Stimulated activated CD4-positive, alpha-beta T cell treated with anti-CD3 and anti-CD28 coated beads, Interleukin-2, amount 100 ng/mL, for 48 hours (primary cell): ENCODE results near the gene SLC6A6.
"Not testable (repeated sequence)": the region's sequence is repeated elsewhere in the genome, so short reads cannot be mapped to it uniquely, and the experiment has no call there.

Source experiments
- DNase-seq, 2 donors: peaks; one replicate each; pipeline ENCODE4 v3.0.0-alpha.2; 2020

The SLC6A6 gene

DNA sequence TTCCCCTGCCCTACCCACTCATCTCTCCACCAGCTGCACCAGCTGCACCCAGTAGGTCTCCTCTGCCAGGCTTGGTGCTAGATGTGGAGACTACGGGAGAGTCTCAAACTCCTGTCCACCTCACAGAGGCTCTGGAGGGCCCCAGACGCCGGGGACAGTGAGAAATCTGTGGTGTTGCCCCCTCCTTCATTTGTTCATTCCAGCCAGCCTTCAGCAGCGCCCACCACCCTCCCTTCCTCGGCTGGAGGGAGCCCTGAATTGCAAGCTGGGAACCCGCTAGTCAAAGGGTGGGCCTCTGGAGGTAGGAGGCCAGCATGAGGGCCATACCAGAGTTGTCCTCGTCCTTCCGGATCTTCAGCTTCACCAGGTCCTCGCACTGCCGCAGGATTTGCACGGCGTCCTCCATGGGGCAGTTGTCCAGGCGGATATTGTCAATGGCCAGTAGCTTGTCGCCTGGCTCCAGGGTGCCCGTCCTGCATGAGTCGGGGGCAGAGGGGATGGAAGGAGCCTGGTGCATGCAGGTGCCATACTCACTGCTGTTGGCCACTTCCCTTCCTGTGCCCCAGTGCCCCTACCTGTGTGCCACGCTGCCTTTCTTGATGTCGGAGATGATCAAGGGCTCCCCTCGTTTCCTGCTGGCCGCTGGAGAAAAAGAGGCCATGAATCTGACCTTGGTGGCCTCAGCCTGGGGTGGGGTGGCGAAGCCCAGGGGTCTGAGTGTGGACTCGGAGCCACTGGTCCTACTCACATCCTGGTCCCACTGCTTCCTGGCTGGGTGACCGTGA lies 108.6 kb downstream of the SLC6A6 start:
- no peak for DNase-seq

DNA sequence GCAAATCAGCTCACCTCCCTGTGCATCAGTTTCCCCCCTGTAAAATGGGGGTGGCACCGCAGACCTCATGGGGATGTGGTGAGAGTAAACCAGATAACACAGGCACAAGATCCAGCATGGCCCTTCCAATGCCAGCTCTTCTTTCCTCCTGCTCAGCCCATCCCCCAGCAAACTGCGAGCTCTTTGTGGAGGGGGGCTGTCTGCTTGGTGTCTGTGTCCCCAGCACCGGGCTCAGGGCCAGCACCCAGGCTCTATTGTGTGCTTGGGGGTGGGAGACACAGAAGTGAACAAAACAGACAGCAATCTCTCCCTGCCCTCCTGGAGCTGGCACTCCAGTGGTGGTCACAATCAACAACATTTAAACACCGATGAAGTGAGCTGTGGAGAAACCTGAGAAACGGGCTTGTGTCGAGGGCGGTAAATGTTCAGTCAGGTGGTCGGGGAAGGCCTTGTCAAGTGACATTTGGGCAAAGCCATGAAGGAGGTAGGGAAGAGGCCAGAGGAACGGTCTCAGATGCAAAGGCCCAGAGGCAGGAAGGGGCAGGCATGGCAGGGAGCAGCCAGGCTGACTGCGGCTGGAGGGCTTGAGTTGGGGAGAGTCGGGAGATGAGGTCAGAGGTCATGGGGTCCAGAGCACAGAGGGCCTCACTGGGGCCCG lies 109.3 kb downstream of the SLC6A6 start:
- no peak for DNase-seq

DNA sequence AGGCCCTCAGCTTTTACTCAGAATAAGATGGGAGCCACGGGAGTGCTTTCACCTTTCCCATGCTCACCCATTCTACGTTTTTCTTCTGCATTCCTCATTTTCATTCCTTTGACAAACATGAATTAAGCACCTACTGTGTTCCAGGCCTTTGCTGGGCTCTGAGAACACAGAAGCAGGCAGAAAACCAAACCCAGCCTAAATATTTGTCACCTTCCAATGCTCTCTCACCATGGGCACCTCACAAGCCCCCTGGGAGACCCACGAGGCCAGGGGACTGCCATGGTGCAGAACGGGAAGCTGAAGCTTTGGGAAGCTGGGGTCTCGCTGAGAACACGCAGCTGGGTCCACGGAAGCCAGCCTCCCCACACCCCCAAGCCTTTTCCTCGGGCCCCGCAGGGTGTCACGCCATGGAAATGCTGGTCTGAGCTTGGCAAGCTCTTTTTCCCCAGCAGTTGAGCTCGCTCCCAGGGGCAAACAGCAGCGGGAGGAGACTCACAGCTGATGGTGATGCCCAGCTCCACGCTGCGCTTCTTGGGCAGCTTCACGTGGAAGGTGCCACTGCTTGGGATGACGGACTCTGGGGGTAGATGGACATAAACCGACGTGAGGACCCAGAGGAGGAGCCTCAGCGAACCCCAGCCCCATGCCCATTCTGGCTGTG lies 110.0 kb downstream of the SLC6A6 start:
- no peak for DNase-seq

DNA sequence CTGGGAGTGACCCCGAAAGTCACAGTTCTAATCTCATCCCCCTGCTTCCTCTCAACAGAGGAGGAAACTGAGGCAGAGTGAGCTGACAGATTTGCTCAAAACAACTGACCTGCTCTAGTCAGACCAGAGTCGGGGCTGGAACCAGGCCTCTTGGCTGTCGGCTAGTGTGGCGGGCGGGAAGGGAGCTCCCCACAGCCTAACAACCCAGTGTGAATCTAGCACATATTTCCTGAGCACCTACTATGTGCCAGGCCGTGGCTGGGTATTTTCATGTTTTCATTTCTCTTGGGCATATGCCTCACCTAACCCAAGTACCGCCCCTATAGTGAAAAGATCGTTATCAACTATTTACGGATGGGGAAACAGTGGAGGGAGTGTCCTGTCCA lies 110.5 kb downstream of the SLC6A6 start:
- DNase-seq, result no peak

DNA sequence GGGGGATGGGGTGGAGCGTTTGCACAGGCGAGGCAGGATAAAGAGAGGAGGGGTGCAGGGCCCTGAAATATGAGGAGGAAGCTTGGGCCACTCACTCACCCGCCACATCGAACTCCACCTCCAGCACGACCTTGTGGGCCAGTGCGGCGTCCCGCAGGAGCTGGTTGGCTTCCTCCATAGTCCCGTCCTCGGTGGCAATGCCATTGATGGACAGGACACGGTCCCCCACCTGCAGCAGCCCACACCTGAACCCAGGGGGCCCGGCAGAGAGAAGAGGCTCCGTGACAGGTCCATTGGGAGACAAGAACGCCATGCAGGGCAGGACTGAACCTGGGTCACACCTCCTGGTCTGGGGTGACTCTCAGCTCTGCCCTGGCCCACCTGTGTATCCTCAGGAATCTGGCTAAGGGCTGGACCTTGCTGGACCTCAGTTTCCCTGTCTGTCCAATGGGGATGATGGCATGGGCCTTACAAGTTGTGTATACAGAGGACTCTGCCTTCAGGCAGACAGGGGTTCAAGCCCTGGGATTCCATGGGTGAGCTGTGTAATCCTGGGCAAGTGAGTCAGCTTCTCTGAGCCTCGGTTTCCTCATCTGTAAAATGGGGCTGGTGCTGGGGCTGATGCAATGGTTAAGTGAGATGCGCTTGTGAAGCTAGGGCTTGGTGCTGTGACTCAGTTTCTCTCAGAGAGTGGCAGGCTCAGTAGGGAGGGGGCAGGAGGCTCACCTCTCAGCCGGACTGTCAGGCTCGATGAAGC lies 111.3 kb downstream of the SLC6A6 start:
- DNase-seq, result no peak

DNA sequence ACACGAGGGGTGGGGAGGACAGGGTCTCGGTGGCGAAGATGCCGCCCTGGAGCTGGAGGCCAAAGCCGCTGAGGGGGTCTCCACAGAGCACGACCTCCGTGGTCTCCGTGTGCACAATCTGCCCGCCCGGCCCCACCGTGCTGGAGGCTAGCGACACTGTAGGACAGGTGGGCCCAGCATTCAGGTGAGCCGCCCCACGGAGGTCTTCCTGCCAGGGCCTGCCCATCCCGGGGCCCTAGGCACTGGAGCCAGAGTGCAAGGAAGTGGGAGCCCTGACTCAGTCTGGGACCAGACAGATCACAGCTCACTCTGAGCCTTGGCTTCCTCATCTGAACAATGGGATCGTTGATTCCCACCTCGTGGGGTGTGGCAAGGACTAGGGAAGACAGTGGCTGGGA lies 111.9 kb downstream of the SLC6A6 start:
- DNase-seq, result no peak

DNA sequence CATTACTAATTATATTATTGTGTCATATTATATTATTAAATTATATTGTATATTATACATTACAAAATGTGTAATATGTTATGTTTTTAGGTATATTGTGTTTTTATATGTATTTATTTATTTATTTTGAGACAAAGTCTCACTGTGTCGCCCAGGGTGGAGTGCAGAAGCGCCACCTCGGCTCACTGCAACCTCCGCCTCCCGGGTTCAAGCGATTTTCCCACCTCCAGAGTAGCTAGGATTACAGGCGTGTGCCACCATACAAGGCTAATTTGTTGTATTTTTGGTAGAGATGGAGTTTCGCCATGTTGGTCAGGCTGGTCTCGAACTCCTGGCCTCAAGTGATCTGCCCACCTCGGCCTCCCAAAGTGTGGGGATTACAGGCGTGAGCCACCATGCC lies 113.1 kb downstream of the SLC6A6 start:
- DNase-seq, result not testable (repeated sequence)

DNA sequence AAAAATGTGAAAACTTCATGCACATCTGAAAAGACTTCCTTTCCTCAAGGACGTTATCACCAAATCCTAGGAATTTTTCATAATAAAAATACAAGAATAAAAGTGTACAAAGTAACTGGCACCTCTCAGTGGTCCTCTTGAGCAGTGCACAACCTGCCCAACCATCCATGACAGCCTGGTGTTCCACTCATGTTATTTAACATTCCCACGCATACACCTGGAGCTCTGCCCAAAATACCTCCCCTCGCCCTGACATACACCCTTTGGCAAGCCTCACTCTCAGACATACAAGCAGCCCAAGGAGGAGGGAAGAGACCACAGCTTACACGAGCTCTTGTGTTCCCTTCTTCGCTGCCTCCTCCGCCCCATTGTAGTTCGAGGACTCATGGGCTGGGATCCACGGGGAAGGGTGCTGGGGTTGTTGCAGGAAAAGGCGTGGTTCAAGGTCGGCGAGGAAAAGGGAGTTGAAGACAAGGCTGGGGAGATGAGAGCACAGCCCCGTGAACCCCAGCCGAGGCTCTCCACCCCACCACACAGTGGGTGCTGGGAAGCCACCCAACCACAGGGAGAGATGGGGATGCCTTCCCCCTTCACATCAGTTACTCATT lies 114.4 kb downstream of the SLC6A6 start:
- DNase-seq, result no peak

DNA sequence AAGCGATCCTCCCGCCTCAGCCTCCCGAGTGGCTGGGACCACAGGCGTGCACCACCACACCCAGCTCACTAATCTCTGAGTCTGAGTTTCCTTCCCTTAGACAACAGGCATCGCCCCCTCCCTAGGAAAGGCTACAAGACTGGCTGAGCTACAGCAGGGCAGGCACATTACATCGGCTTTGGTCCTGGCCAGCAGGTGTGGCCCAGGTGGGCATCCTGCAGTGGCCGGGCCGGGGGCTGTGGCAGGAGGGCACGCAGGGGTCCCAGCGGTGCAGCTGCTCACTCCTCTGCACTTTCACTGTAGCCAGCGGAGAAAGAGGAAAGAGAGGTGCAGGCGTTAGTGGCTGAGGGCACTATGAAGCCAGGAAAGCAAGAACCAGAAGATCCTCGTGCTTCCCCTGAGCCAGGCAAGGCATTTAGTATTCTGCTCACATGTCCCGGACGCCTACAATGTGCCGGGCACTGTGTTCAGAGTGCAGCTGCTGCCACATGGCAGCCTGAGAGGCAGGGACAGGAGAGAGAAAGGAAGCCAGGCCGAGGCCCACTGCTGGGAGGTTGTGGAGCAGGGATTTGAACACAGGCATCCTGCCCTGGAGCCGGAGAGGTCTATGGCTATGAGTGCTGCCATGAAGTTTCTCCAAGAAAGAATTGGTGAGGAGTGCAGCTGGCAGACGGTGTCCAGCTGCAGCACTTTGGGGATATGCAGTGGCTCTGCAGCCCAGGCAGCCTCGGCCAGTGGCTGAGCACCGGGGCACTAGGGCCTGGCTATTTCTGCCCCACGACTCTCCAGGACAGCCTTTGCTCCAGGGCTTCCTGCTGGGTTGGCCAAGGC lies 115.4 kb downstream of the SLC6A6 start:
- no peak for DNase-seq

DNA sequence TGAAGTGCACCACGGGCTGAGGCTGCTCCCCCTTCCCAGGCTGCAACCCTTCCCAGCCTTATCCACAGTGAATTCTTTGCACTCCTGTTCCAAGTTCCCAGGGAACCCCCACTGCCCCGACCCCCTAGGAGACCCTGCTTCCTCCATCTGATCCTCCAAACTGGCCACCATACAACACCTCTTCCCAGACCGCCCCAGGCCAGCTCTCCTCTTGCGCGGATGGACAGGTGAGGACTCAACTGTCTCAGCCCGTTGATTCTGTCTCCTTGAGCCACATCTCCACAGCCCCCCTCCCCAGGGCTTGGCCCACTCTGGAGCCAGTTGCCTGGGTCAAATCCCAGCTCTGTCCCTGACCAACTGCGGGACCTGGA lies 116.0 kb downstream of the SLC6A6 start:
- no peak for DNase-seq

DNA sequence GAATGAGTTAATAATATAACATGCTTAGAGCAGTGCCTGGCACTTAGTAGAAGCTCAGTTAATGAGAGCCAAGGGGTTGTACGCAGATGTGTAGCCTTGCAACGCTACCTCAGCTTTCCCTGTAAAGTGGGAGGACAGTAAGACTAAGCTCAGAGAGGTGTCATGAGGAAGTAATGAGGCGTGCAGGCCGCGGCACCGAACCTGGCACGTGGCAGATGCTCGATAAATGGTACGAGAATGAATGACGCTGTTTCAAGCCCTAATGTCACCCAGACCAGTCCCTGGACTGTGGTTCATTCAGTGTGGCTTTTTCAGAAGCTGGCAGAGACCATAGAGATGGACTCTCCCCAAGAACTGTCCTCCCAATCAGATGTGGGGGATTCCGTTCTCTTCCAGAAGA lies 116.5 kb downstream of the SLC6A6 start:
- DNase-seq, result no peak

DNA sequence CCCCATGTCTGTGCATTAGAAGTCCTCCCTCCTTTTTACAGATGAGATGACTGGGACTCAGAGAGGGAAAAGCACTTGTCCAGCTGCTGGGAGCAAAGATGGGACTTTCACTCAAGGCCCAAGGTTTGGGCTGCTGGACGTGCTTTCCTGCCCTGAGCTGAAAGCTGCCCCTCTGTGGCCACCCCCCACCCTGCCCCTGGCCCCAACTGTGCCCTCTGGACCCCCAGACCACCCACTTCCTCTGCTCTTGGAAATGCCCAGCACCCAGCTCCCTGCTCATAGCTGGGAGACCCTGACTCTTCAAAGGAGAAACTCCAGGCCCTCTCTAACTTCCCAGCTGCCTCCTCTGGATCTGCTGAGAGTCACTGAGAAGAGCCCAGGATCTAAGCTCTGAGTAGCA lies 117.0 kb downstream of the SLC6A6 start:
- no peak for DNase-seq

DNA sequence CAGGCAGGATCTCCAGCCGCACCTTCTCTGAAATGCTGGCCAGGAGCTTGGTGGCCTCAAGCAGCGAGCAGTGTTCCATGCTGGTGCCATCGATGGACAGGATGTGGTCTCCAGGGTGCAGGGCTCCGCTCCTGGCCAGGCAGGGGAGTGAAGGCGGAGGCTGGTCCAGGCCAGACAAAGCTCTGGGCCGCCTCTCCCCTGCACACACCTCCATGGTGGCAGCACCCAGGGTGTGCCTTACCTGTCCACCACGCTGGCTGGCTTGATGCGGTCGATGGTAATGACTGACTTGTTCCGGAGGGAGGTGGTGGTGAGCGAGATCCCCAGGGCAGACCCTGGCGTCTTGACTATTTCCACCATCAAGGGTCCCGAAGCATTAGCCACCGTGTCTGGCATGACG lies 117.7 kb downstream of the SLC6A6 start:
- DNase-seq, result no peak

DNA sequence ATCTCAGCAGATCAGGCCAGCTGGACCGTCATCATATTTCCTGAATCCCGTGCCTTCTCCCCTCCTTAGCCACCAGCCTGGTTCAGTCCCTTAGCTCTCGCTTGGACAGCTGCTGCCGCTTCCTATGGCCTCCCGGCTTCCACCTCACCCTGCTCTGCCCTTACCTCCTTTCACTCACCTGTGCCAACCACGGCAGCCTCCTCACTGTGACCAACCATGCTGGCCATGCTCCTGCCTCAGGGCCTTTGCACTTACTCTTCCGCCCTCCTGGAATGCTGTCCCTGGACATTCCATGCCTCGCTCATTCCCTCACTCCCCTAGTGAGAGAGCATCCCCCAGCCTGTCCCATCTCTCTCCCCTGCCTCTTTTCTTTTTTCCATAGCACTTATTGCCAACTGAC lies 118.6 kb downstream of the SLC6A6 start:
- no peak for DNase-seq

DNA sequence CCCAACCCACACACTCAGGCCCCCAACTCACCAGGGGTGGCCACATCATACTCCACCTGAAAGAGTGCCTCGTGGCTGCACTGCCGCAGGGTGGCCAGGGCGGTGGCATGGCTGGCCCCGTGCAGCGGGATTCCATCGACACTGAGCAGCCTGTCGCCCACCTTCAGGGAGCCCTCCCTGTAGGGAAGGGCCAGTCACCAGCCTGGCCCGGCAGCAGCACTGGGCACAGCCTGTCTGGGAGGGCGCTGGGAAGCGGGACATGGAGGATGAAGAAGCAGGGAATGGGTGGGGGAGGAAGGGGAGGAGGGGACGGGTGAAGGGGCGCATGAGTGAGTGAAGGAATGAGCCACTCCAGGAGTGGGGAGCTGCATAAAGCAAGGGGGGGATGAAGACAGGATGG lies 119.2 kb downstream of the SLC6A6 start:
- no peak for DNase-seq

DNA sequence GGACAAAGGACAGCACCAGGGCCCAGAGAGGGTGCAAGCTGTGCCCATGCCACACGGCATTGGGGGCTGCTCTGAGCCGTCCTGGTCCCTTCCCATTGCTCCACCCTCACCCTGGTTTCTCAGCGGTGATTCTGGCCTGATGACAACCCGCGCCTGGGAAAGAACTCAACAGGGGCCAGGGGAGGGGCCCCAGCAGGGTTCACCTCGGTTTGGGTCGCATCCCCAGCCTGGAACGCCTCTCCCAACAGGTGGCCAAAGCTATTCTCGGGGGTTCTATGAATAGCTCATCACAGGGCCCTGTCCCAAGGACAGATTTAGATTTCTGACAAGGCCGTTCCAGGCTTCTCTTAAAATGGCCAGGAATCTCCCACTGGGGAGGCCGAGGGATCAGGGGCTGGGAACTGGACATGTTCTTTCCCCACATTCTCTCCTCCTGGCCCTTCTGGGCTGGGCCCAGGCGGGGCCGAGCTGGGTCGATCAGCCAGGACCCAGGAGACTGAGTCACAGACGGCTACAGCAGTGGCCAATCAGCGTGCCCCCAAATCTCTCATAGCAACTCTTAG lies 119.8 kb downstream of the SLC6A6 start:
- DNase-seq, result no peak

DNA sequence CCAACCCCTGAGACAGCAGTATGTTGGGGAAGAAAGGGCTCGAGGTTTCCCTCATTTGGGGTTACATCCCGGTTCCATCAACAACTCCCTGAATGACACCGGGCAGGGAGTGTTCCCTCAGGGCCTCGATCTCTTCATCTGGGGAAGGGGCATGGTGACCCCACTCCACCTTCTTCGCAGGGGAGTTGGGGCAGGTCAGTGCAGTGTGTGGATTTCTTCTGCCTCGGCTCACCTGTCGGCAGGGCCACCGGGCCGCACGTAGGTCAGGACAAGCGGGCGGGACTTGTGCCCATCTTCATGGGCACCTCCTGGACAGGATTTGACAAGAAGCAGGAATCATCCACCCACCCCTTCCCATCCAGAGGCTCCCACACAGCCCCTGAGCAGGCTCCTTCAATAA lies 120.4 kb downstream of the SLC6A6 start:
- no peak for DNase-seq

DNA sequence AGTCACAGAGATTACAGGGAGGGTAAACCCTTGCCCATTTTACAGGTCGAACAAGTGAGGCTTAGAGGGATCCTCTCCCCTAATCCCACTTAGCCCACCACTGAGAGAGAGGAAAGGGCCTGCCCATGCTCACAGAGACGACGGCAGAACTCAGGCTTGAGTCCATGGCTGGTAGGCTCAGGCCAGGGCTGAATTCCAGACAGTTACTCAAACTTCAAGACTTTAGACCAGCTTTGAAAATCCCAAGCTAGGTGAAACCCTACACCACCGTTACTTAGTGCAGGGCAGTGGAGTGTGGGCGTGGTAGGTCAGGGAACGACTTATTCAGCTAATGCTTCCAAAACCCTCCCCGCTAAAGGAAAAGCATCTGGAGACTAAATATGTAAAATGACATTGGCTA lies 121.4 kb downstream of the SLC6A6 start:
- no peak for DNase-seq

DNA sequence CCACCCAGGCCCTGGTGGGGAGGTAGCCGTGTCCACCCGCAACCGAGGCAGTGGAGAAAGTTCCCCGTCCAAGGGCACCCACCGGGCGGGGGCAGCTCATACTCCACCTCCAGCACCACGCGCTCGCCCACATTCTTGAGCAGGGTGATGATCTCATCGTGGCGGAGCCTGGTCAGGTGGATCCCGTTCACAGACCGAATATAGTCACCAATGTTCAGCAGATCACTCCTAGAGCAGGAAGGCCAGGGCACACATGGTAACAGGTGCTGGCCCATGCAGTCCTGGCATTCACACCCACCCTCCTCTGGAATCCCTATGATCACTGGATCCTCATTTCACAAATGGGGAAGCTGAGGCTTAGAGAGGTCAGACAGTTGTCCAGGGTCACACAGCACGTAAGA lies 121.9 kb downstream of the SLC6A6 start:
- no peak for DNase-seq

DNA sequence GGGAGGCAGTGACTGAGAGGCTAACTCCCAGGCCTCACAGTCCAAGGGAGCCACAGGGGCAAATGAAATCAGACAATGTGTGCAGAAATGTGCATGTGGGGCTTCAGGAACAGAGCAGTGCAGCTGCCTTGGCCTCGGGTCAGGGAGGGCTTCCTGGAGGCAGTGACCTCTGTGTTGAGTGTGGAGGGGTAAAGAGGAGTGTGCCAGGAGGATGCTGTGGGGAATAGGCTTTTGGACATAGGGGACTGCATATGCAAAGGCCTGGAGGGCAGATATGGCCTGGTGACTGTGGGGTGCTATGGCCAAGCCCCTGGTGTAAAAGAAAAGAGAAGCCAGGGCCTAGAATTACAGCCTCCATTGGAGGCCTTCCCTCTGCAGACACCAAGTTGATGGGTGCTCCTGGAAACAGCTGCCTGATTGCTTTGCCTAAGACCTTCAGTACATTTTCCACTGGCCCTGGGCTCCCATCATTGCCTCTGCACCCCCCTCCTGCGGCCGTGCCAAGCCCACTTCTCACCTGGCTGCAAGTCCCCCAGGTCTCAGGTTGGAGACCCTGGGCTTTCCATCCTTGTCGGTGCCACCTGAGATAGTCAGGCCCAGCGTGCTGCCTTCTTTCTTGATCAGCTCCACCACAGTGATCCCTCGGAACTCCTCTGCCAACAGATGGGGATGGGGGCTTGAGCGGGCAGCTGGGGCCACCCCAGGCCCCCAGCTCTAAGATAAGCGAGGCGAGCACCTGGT lies 122.7 kb downstream of the SLC6A6 start:
- DNase-seq, result no peak
